ENCODE results near the gene HLF.

DNA sequence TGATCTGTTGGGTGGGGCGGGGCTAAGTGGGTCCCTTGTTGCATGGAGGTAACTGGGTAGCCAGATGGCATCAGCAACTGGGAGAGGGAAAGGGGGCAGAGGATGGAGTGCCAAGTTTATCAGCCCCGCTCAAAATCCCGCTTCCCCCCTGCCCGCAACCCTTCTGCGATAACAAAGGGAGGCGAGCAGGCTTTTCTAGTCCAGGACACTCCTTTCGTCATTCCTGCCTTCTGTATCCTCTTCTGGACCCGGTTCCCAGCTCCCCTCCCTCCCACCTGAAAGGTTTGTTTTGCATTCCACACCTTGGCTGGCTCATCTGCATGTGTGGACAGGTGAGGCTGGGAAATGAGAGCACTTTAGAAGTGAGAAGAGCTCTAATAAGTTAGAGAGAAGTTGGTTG lies 53.3 kb downstream of the HLF start:
- TF ChIP-seq CTCF (IDR thresholded peaks at IDR 0.05; ENCODE audit: extremely low read depth in 1 of 2, insufficient read depth in 1 of 2, low read depth in 1 of 2, low read length in 2 of 2) (no peak), POLR2A (IDR thresholded peaks at IDR 0.05; ENCODE audit: low read depth, low read length) (no peak), GATA2 (IDR thresholded peaks at IDR 0.05; ENCODE audit: insufficient read depth, insufficient read length, low read depth, low read length) (no peak), EZH2 (IDR thresholded peaks at IDR 0.05; ENCODE audit: borderline replicate concordance, low read depth, low read length, severe bottlenecking) (no peak)

Measured in endothelial cell of umbilical vein (primary cell).